A549 treated with GW870086 at 1 μM for 4 hours (cell line): ENCODE results near the gene FHL5. TPM values are rescaled to one million over a fixed set of nuclear protein-coding genes. Genes with fewer than 3 reads are reported as not detected.

Experiments used
- total RNA-seq: library from RNA; stranded (reverse); fragments of 200-300 nt; extraction: Qiagen RNA extraction; gene quantifications from 5 replicates; pipeline ENCODE4 v1.2.3, GENCODE V29; 2022; ENCODE audit warnings: low read depth

FHL5 gene, protein sequence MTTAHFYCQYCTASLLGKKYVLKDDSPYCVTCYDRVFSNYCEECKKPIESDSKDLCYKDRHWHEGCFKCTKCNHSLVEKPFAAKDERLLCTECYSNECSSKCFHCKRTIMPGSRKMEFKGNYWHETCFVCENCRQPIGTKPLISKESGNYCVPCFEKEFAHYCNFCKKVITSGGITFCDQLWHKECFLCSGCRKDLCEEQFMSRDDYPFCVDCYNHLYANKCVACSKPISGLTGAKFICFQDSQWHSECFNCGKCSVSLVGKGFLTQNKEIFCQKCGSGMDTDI
- not detected in 5 replicates for total RNA-seq

DNA sequence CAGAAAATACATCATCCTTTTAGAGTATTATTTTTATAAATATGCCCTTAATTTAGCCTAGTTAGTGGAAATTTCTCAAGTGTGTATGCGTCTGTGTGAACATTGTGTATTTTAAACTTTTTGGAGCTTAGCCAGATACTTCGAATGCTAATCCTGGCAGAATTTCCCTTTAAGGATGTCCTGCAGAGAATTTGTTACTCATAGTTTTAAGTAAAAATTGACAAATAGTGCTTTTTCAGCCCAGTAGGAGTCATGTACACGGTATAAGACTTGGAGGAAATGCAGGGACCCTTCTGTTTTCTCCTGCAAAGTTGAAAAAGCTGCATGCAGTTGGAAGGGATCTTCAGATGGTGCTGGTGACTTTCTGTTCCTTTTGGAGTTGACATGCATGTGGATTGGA, at the start of gene FHL5:
Gene FHL5, plus strand, starts transcription at position 243 of the 400 bp plus-strand sequence. CDS start 40,486 bp downstream, outside the sequence.

DNA sequence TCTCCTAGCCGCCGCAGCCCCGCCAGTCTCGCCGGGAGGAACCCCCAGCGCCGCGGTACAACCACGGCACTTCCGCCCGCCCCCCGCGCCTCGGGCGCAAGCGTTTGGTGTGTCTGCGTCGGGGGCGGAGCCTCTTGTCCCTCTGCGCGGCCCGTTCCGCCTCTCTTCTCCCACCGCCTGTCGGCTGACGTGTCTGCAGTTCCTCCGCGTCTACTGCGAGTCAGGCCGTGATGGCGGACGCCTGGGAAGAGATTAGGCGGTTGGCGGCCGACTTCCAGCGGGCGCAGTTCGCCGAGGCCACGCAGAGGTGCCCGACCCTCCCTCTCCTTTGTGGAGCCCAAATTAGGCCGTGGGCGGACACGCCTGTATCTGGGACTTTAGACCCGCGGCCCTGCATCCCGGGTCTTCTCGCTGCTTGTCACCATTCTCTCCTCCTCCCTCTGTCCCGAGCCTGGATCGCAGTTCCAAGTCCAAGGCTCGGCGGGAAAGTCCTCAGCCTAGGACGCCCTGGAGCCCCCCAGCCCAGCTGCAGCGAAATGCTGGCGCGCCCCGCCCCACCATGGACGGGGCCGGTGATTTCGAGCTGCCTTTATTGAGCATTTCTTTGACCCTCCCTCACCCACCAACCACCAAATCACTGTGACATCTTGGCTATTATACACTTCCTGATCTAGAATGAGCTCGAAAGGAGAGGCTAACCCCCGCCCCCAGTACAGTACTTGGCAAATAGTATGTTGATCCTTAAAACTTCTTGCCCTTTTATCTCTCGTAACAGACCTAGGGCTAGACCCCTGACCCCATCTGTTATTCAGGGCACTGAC, 41.1 kb upstream of the FHL5 start, which contains the start of gene UFL1:
Gene UFL1, plus strand, starts transcription at position 163 of the 821 bp plus-strand sequence. Its CDS starts 68 bp downstream, at position 231.

Other genes starting within 250 kb of the FHL5 start
- 6.4 to 10.0 TPM (median 8.9 TPM) in 5 replicates for gene UFL1, start 41.3 kb upstream of the FHL5 start, total RNA-seq